Peyer's patch (tissue), 4 donors: ENCODE results near the gene TANGO2. TPM values are rescaled to one million over a fixed set of nuclear protein-coding genes. Genes with fewer than 3 reads are reported as not detected.

ENCODE experiments used
- DNase-seq, 3 donors: peaks; one replicate each; pipeline ENCODE4 v3.0.0-alpha.2; 2017 to 2019
- H3K27ac ChIP-seq, 4 donors: fragments of 200-600 bp; sonication (generic); one replicate each; pipeline ENCODE4 v1.5.1; 2016 to 2019
- H3K27me3 ChIP-seq, 2 donors: fragments of 200-600 bp; sonication (generic); one replicate each; pipeline ENCODE4 v1.5.1; 2019
- H3K36me3 ChIP-seq, 3 donors: fragments of 200-600 bp; sonication (generic); one replicate each; pipeline ENCODE4 v1.5.1; 2016 to 2019
- H3K4me1 ChIP-seq, 4 donors: fragments of 200-600 bp; sonication (generic); one replicate each; pipeline ENCODE4 v1.5.1; 2016 to 2019
- H3K4me3 ChIP-seq, 4 donors: fragments of 200-600 bp; sonication (generic); 1 replicate in 3 of 4; 2 replicates in 1 of 4; pipeline ENCODE4 v1.5.1; 2016 to 2019; ENCODE audit warnings: mild to moderate bottlenecking in 1 of 4
- H3K9me3 ChIP-seq, 4 donors: fragments of 200-600 bp; sonication (generic); one replicate each; pipeline ENCODE4 v1.5.1; 2016 to 2019; ENCODE audit warnings: mild to moderate bottlenecking in 1 of 4
- CTCF ChIP-seq, 6 experiments: fragments of 450-650 bp in 4 of 6; fragments of 200-600 bp in 2 of 6; sonication (generic) in 1 of 6; IDR thresholded peaks; one replicate each; pipeline ENCODE4 v1.5.1; 2017 to 2019; ENCODE audit warnings: antibody characterized with exemption in 6 of 6, mild to moderate bottlenecking in 3 of 6, moderate library complexity in 1 of 6
- POLR2A ChIP-seq, 2 donors: fragments of 450-650 bp; IDR thresholded peaks; one replicate each; pipeline ENCODE4 v1.5.1; 2017; ENCODE audit warnings: antibody characterized with exemption in 2 of 2, mild to moderate bottlenecking in 2 of 2, moderate library complexity in 2 of 2
- total RNA-seq, 4 donors: library from RNA; depleted of rRNA; stranded (reverse); fragments of >200 nt; gene quantifications; one replicate each; pipeline ENCODE4 v1.1.0, GENCODE V29; 2016

Gene TANGO2
- total RNA-seq, 4 donors from 2014 or later: 27.2 to 45.4 (median 41.0) TPM

GRCh38 chr22:20101638-20102037, 80.7 kb downstream of the TANGO2 start:
- H3K27me3 ChIP-seq: no peaks in the 10 kb centered on the region
- no peak for TF ChIP-seq CTCF (IDR thresholded peaks at IDR 0.05)
- TF ChIP-seq POLR2A (IDR thresholded peaks at IDR 0.05): no peak
- no peak overlapping the region for H3K27ac ChIP-seq
- no peak overlapping the region for H3K4me3 ChIP-seq
- DNase-seq: no peak
- H3K4me1 ChIP-seq: no peaks in the 10 kb centered on the region
- H3K36me3 ChIP-seq: peaks cover 0 to 88% (median 0%) of the 10 kb centered on the region in 3 donors
- H3K9me3 ChIP-seq: no peaks in the 10 kb centered on the region

- H3K27me3 ChIP-seq: no peaks in the 10 kb centered on the region
- H3K36me3 ChIP-seq: peaks cover 0 to 88% (median 0%) of the 10 kb centered on the region in 3 donors
- no peak overlapping the region for H3K4me3 ChIP-seq
- no peaks in the 10 kb centered on the region for H3K9me3 ChIP-seq
- TF ChIP-seq POLR2A (IDR thresholded peaks at IDR 0.05) (no peak), CTCF (IDR thresholded peaks at IDR 0.05) (no peak)
- no peak overlapping the region for H3K27ac ChIP-seq
- DNase-seq: peak in 1 of 3 donors; percentile 34
- no peaks in the 10 kb centered on the region for H3K4me1 ChIP-seq
Observed at GRCh38 chr22:20102203-20102780, 81.4 kb downstream of the TANGO2 start.

GRCh38 chr22:20105456-20106204, 84.7 kb downstream of the TANGO2 start:
- H3K27ac ChIP-seq: no peak overlapping the region
- DNase-seq: peak in 1 of 3 donors; percentile 43
- H3K4me1 ChIP-seq: no peaks in the 10 kb centered on the region
- no peak for TF ChIP-seq POLR2A (IDR thresholded peaks at IDR 0.05)
- no peak for TF ChIP-seq CTCF (IDR thresholded peaks at IDR 0.05)
- no peak overlapping the region for H3K4me3 ChIP-seq
- no peaks in the 10 kb centered on the region for H3K9me3 ChIP-seq
- peaks cover 0 to 88% (median 0%) of the 10 kb centered on the region in 3 donors for H3K36me3 ChIP-seq
- H3K27me3 ChIP-seq: no peaks in the 10 kb centered on the region

GRCh38 chr22:20106205-20106848, 85.4 kb downstream of the TANGO2 start:
- no peak for TF ChIP-seq POLR2A (IDR thresholded peaks at IDR 0.05)
- TF ChIP-seq CTCF (IDR thresholded peaks at IDR 0.05): no peak

GRCh38 chr22:20106849-20107237, 85.9 kb downstream of the TANGO2 start:
- H3K36me3 ChIP-seq: peaks cover 0 to 86% (median 0%) of the 10 kb centered on the region in 3 donors
- no peak overlapping the region for H3K4me3 ChIP-seq
- no peaks in the 10 kb centered on the region for H3K9me3 ChIP-seq
- no peak overlapping the region for H3K27ac ChIP-seq
- peaks cover 0 to 3% (median 0%) of the 10 kb centered on the region in 4 donors for H3K4me1 ChIP-seq
- peak in 1 of 3 donors; percentile 27 for DNase-seq
- H3K27me3 ChIP-seq: no peaks in the 10 kb centered on the region
- TF ChIP-seq CTCF (IDR thresholded peaks at IDR 0.05) (no peak), POLR2A (IDR thresholded peaks at IDR 0.05) (no peak)

More at GRCh38 chr22:20106205-20106848, 85.4 kb downstream of the TANGO2 start:
- Histone ChIP-seq H3K27me3 (no peaks in the 10 kb centered on the region), H3K27ac (no peak overlapping the region), H3K4me3 (no peak overlapping the region), H3K36me3 (peaks cover 0 to 86% (median 0%) of the 10 kb centered on the region in 3 donors), H3K4me1 (peaks cover 0 to 3% (median 0%) of the 10 kb centered on the region in 4 donors), H3K9me3 (no peaks in the 10 kb centered on the region)
- peak in 1 of 3 donors; percentile 23 for DNase-seq
